NCI-H524 (cell line): Measurements from ENCODE around the gene EPS15.
A peak's percentile ranks its signal among the peaks of the same experiment; 100 is the strongest.
"Not testable (repeated sequence)": the region's sequence is repeated elsewhere in the genome, so short reads cannot be mapped to it uniquely, and the experiment has no call there.

Experiments used
- DNase-seq, 2 experiments: peaks; one replicate each; lab custom pipeline; 2025; lab: John Stamatoyannopoulos, UW

Gene EPS15

DNA sequence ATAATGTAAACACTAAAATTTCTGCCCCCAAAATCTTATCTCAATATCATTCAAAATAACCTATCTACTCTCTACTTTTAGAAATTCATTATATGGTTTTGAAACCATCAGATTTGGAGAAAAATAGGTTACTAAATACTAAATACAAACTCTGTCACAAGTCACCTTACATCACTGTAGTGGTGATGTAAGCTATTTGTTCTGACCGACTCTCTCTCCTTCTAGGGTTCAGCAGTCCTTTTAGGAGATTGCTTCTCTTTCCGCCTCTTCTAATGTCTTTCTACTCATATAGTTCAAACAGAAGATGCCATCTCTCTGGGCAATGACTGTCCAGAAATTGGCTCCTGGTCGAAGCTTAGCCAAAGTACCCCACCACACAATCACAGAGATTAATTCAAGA, 93.1 kb downstream of the EPS15 start:
- no peak for DNase-seq

DNA sequence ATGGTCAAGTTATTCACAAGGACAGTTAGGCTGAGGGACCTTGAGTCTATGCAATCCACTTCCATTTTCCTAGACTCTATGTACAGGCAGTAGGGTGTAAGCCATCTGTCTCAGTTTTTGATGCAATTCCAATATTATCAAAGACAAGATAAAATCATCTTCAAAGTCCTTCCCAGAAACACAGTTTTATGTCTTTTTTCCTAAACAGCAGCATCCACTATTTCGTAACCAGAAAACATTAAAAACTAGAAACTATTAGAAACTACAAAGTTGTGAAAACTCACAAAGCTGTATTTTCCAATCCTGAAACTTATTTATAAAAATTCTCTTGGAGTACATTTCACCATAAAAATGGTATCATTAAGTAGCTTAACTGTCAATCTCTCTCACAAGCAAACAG, 93.8 kb downstream of the EPS15 start:
- no peak for DNase-seq

DNA sequence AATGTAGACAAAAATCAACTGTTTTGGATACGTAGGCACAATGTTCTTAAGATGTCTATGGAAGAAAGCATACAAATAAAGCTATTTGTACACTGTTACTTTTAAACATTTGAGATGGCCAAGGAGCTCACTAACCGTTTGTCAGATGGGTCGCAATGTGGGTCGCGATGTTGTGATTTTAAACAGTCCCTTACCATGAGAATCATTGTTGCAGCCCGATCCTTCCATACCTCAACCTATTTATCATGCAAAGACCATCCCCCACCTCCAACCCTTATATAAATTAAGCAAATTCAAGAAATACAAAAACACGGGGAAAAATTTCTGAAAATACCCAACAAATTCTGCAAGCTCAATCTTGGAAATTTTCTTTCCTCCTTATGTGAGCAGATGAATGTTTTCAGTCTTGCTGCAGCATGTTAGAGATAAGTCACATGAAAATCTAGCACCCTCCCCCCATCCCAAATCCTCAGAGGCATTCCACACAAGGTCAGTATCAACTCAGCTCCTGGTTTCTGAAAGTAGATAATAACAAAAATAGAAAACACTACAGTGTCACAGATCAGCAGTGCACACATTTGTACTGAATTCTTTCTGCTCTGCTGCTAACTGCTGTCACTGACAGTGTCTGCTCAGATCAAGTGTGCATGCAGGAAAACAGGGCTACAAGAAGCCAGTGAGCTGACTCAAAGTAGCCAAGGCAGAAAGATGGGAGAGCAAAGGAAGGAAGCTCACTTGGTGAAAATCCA, 95.8 kb downstream of the EPS15 start:
- no peak for DNase-seq

DNA sequence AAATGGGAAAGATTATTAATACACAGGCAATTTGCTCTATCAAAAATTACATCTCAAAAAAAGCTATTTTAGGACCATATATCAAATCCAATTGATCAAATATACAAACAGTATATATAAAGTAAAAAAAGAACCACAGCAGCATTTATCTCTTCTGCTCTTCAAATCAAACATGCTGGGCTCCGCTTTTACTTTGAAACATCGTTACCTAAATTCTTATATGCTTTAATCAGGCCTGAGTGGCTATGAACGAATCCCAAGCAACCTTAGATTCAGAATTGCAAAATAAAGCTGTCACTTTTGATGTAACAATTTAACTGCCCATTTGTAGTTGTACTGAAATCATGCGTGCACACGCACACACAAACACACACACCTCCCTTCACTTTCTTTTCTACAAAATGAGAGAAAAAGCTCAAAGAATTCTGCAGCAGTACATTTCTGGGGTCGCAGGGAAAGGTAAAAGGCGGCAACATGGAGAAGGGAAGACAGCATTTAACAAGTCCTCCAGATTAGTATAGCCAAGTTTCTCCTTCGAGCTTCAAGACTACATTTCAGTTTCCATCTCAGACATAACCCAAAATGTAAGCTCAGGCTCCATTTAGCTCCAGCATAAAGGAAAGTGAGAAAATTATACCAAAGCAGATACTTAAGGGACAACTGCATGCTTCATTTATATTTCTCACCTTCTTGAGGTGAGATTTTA, 96.5 kb downstream of the EPS15 start:
- DNase-seq: no peak

DNA sequence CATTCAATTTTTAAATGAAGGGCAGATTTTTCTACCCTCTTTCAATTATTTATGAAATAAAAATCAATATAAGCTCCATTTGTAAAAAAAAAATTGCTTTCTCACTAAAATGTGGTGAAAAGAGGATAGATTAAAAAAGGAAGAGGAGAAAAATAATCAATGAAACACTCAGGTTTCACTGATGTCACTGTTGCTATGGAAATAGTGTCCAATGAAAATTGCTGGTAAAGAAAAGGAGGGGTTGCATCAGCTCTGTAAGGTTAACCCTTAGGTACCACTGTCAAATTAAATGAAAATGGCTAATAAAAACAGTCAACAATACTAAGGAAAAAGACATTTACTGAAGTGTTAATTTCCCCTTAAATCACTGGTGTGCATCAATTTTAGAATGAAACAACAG, 97.1 kb downstream of the EPS15 start:
- peak; percentile 27 to 31 for DNase-seq

DNA sequence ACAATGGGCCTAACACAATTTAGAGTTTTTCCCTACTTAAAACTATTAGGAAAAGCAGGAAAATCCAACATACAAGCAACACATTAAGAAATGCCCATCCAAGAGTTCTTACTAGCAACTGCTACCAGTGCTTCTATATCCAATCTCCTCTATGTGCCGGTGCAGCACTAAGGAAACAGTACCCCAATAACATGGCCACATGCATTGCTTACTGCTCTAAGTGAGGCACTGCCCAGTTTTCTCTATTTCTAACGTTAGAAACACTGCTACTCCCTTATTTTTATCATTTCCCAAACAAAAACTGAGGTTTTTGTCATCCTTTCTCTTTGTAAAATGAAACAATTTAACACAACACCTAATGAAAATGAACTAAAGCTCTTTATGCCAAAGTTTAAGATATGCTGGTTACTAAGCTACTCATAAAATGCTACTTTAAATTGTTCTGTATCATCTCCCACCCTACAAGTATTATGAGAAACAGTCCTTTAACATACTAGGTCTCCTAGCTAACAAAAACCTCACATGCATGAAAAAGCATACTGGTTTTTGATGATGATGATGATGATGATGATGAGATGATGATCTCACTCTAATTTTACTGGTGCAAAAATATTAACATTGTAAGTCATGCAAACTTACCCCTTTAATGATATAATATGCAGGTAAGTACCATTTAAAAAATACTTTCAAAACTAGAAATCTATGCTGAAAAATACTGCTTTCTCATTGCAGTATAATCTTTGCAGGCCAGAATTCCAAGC, 98.0 kb downstream of the EPS15 start:
- no peak for DNase-seq

DNA sequence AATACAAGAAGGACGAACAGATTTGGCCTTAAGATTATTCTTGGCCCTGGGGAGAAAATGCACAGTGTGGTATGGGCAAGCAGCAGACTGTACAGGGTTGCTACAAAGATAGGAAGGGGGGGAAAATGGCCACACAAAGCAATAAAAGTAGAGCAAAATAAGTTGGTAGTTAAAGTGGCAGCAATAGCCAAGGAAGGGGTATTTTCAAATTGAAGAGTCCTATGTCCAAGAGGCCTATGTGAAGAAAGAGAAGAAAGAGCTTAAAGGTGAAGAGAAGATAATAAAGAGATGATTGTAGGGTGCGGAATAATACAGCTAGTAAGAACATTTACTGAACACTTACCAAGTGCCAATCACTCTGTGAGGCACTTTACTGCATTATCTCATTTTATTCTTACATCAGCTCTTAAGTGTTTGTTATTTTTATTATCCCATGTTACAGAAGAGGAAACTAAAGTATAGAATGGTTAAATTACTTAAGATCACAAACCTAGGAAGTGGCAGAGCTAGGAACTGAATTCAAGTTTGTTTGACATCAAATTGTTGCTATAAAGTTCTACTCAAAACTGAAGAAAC, 100.6 kb downstream of the EPS15 start:
- DNase-seq: no peak

DNA sequence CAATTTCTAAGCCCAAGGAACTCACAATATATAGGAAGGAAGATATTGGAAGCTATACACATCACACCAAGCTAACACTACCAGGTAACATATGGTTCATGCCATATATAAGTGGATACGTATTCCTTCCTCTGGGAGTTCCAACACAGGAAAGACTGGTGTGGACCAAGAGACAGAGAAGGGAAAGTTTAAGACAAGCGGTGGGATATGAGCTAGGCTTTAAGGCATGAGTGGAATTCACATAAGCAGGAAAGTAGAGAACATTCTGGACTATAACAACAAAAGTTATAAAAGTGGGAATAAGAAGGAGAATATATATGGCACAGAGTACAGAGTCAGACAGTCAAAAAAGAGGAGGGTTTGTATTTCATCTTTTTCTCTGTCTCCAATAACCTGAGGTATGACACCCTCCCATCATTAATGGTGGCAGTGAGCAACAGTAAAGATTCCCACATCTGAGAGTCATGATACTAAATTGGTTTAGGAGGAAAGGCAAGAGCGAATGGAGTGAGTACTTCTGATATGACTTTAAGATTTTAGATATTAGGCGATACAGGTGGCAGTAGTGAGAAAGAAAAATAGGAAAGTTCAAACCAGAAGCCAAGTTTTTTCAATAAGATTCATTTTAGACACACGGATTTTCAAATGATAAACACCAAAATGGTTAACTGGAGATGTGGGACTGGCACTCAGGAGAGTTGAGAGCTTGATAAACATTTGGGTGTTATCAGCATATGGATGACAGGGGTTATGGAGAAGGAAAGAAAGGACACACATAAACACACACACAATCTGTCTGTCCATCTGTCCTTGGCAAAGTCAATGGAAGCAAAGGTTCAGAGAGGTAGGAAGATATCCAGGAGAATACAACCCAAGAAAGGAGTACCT, 101.3 kb downstream of the EPS15 start:
- DNase-seq: peak; percentile 11 to 34

DNA sequence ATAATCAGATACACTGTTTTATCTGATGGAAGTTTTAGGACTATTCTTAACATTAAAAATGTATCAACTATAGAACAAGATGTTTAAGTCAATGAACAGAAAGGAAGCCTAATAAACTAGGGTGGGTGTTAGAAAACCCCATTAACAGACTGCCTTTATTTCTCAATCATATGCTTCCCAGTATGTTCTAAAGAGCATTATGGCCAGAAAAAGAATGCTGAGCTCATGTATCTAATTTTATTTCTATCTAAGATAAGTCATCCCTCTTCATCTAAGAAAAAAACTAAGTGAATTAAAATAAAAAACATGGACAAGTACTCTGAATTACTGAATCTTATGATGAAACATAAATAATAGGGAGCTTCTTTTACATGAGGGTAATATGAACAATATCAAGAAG, 102.2 kb downstream of the EPS15 start:
- DNase-seq: no peak

DNA sequence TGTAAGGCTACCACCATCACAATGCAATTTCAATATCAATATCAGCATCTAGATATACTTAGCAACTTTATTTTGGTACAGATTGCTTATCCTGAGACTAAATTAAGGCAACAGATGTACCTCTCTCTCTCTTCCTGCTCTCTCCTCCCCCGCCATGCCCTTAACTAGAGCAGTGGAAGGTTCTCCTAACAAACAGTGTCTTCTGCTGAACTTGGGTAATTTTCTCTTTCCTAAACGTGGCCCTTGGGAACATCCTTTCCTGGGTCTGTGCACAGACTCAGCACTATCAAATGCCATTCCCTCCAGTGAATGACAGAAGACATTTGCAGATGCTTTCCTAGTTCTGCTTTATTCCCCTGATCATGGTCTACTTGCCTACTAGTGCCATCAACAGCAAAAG, 103.1 kb downstream of the EPS15 start:
- DNase-seq: peak in 1 of 2 experiments; percentile 30

DNA sequence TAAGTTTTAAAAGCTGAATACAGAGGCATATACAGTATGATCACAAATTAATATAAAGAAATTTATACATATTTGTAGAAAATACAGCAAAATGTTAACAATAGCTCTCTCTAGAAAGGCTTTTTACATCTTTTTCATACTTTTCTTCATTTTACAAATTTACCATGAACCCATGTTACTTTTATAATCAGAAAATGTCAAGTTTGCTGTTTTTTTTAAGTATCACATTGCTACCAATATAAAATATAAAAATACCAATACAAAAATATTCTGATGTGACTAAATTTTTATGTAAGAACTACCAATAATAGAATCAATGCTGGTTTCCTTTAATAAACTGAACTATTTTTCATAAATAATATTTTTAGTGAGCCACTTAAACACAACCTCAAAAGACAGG, 104.3 kb downstream of the EPS15 start:
- no peak for DNase-seq

DNA sequence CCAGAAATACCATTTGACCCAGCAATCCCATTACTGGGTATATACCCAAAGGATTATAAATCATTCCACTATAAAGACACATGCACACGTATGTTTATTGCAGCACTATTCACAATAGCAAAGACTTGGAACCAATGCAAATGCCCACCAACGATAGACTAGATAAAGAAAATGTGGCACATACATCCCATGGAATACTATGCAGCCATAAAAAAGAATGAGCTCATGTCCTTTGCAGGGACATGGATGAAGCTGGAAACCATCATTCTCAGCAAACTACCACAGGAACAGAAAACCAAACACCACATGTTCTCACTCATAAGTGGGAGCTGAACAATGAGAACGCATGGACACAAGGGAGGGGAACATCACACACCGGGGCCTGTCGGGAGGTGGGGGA, 107.2 kb downstream of the EPS15 start:
- DNase-seq: not testable (repeated sequence)

DNA sequence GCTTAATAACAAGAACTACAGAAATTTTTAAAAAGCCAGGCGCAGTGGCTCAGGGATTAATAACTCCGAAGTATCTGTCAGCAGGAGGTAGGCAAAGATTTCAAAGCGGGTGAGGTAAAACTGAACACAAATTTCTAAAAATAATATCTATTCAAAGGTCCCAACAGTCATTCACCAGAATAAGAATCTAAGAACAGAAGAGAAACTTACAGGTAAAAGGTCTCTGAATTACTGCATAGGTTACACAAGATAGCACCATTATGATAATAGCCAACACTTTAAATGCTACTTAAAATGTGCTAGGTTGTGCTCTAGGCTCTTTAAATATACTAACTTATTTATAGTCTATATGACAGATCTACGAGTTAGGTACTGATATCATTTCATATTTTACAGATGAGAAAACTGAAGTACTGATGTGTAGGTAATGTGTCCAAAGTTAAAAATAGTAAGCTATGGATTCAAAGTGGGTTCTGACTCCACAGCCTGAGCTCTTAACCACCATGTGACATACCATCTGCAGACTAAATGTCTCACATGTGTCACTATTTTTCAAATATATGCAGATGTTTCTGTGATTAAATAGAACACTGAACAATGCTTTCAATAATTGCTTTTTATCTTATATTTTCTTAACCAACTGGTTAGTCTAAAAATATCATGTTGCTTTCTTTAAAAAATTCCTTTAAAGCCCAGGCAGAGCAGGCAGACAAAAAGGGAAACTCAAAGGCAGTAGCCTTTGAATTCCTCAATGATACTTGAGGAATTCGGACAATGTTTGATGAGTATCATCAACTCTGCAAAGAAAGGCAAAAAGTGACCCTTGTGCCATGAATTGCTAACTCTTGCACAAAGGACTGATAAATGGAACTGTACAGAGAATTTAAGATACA, 108.3 kb downstream of the EPS15 start:
- DNase-seq: peak in 1 of 2 experiments; percentile 15

DNA sequence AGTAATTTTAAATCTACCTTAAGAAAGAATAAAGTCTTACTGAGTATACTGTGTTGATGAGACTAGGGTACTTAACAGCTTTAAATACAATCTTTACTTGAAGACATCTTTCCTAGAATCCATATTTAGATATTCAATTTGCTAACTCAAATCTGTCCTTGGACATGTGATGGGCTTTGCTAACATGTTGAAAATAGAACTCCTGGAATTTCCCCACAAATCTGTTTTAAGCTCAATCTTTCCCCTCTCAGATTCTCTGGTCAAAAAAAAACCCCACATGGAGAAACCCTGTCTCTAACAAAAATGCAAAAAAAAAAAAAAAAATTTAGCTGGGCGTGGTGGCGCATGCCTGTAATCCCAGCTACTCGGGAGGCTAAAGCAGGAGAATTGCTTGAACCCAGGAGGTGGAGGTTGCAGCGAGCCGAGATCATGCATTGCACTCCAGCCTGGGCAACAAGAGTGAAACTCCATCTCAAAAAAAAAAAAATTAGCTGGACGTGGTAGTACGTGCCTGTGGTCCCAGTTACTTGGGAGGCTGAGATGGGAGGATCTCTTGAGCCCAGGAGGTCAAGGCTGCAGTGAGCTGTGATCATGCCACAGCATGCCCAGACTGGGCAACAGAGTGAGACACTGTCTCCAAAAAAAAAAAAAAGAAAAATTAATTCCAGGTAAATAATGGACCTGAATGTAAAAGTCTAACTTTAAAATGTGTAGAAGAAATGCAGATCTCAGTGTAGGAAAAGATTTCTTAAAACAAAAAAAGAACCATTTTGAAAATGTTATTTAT, 109.1 kb downstream of the EPS15 start:
- not testable (repeated sequence) for DNase-seq

DNA sequence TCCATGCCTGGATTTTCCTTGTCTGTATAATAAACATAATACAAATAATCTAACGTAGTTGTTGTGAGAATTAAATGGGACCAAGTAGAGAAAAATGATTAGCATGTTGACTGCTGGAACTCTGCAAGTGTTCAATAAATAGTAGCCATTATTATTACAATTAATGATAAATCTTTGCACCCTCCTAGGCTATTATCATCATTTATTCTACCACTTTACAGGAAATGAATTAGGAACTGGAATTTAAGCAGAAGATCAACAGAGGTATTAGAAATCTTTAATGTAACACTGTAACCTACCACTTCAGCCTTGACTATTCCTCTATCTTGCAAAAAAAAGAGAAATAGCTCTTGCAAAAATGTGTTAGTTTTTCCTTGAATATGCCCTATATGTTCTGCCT, 126.8 kb downstream of the EPS15 start:
- DNase-seq: no peak

DNA sequence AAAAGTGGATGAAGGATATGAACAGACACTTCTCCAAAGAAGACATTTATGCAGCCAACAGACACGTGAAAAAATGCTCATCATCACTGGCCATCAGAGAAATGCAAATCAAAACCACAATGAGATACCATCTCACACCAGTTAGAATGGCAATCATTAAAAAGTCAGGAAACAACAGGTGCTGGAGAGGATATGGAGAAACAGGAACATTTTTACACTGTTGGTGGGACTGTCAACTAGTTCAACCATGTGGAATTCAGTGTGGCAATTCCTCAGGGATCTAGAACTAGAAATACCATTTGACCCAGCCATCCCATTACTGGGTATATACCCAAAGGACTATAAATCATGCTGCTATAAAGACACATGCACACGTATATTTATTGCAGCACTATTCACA, 128.4 kb downstream of the EPS15 start:
- DNase-seq: not testable (repeated sequence)

DNA sequence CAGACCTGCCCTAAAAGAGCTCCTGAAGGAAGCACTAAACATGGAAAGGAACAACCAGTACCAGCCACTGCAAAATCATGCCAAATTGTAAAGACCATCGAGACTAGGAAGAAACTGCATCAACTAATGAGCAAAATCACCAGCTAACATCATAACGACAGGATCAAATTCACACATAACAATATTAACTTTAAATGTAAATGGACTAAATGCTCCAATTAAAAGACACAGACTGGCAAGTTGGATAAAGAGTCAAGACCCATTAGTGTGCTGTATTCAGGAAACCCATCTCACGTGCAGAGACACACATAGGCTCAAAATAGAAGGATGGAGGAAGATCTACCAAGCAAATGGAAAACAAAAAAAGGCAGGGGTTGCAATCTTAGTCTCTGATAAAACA, 131.8 kb downstream of the EPS15 start:
- not testable (repeated sequence) for DNase-seq

DNA sequence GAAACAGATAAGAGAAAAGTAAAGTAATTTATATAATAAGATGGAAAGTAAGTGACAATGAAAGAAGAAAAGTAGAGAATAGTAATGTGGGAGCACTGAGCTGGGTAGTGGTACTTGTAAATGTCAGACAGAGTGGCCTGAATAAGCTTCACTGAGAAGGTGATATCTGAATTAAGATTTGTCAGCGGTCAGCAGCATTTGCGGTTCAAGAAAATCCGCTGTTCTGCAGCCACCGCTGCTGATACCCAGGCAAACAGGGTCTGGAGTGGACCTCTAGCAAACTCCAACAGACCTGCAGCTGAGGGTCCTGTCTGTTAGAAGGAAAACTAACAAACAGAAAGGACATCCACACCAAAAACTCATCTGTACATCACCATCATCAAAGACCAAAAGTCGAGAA, 132.8 kb downstream of the EPS15 start:
- not testable (repeated sequence) for DNase-seq

DNA sequence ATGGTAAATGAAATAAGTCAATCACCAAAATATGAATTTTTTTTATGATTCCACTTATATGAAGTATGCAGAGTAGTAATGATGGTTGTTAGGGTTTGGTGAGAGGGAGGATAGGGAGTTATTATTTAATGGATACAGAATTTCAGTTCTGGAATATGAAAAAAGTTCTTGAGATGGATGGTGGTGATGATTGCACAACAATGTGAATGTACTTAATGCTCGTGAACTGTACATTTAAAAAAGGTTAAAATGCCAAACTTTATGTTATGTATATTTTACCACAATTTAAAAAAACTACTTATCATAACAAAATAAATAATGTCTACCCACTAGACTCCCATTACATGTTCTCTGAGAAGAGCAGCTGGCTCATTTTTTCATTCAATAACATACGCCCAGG, 133.3 kb downstream of the EPS15 start:
- DNase-seq: no peak

DNA sequence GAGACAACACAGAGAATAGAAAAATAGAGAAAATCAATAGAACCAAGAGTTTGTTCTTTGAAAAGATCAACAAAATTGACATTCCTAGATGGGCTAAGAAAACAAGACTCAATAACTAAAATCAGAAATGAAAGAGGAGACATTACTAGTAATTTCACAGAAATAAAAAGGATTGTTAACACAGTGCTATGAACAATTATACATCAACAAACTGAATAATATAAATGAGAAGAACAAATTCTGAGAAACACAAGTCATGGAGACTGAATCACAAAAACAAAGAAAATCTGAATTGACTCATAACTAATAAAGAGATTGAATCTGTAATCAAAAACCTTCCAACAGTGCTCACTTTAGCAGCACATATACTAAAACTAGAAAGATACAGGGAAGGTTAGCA, 137.1 kb downstream of the EPS15 start:
- DNase-seq: no peak
